Type B pancreatic cell (in vitro differentiated cells): ENCODE measurements around the gene LCN6. TPM values are rescaled to one million over a fixed set of nuclear protein-coding genes. Genes with fewer than 3 reads are reported as not detected.

Experiments
- DNase-seq: peaks from one replicate; pipeline ENCODE4 v3.0.0; 2021; ENCODE audit warnings: mixed read lengths; ENCODE audit not compliant: unreplicated experiment; ENCODE audit errors: extremely low spot score
- H3K27ac Mint-ChIP-seq: 2 replicates; pipeline ENCODE4 v1.8.0; 2021; ENCODE audit warnings: mild to moderate bottlenecking, mixed read lengths
- H3K27me3 Mint-ChIP-seq: 2 replicates; pipeline ENCODE4 v1.8.0; 2021; ENCODE audit warnings: mixed read lengths
- H3K36me3 Mint-ChIP-seq: 2 replicates; pipeline ENCODE4 v1.8.0; 2021; ENCODE audit warnings: mixed read lengths
- H3K4me1 Mint-ChIP-seq: one replicate; pipeline ENCODE4 v1.8.0; 2021; ENCODE audit warnings: mixed read lengths; ENCODE audit not compliant: unreplicated experiment
- H3K4me3 Mint-ChIP-seq: 2 replicates; pipeline ENCODE4 v1.8.0; 2021; ENCODE audit warnings: mild to moderate bottlenecking, mixed read lengths
- H3K9me3 Mint-ChIP-seq: 2 replicates; pipeline ENCODE4 v1.8.0; 2021; ENCODE audit warnings: mixed read lengths
- total RNA-seq: library from RNA; stranded (reverse); gene quantifications from 2 replicates; pipeline ENCODE4 v1.2.1, GENCODE V29; 2021; ENCODE audit warnings: low replicate concordance
- TF ChIP-seq, protein P1 (sequence below): fragments of 200-600 bp; sonication (generic); conservative IDR thresholded peaks from 2 replicates; pipeline ENCODE4 v1.5.0; 2021; ENCODE audit warnings: antibody characterized with exemption, mild to moderate bottlenecking

The LCN6 gene
- total RNA-seq, 1 donor from 2014 or later = not detected

- H3K27me3 Mint-ChIP-seq = peaks cover 5% of the 10 kb centered on the region
- TF ChIP-seq, protein P1, sequence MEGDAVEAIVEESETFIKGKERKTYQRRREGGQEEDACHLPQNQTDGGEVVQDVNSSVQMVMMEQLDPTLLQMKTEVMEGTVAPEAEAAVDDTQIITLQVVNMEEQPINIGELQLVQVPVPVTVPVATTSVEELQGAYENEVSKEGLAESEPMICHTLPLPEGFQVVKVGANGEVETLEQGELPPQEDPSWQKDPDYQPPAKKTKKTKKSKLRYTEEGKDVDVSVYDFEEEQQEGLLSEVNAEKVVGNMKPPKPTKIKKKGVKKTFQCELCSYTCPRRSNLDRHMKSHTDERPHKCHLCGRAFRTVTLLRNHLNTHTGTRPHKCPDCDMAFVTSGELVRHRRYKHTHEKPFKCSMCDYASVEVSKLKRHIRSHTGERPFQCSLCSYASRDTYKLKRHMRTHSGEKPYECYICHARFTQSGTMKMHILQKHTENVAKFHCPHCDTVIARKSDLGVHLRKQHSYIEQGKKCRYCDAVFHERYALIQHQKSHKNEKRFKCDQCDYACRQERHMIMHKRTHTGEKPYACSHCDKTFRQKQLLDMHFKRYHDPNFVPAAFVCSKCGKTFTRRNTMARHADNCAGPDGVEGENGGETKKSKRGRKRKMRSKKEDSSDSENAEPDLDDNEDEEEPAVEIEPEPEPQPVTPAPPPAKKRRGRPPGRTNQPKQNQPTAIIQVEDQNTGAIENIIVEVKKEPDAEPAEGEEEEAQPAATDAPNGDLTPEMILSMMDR = peak; percentile 69
- DNase-seq = no peak
- peaks cover 23% of the 10 kb centered on the region for H3K36me3 Mint-ChIP-seq
- peak overlapping the region; percentile 96 for H3K27ac Mint-ChIP-seq
- H3K4me1 Mint-ChIP-seq = peaks cover 20% of the 10 kb centered on the region
- peak overlapping the region; percentile 99 for H3K4me3 Mint-ChIP-seq
- no peaks in the 10 kb centered on the region for H3K9me3 Mint-ChIP-seq
These were observed 21.6 kb downstream of the LCN6 start for GRCh38 chr9:136726631-136727191.

DNA sequence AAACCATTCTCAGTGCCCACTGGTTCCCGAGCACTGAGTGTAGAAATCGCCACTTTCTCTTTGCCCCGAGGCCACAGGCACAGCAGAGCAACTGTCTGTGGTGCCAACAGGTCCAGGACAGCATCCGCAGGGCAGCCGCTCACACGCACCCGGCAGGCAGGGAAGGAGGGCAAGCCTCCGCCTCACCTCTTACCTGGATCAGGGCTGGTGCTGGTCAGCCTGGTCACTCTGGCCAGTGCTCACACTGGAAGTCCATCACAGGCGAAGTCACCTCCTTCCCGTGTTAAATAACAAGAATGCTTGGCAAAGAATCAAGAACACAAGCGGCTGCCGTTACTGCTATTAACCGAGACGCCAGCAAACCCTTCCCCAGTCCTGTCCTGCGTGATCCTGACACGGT, 22.2 kb downstream of the LCN6 start:
- TF ChIP-seq, protein P1 = no peak
- peak overlapping the region; percentile 96 for H3K27ac Mint-ChIP-seq
- H3K4me1 Mint-ChIP-seq = peaks cover 23% of the 10 kb centered on the region
- no peaks in the 10 kb centered on the region for H3K9me3 Mint-ChIP-seq
- peaks cover 5% of the 10 kb centered on the region for H3K27me3 Mint-ChIP-seq
- H3K36me3 Mint-ChIP-seq = peaks cover 26% of the 10 kb centered on the region
- peak overlapping the region; percentile 99 for H3K4me3 Mint-ChIP-seq
- no peak for DNase-seq

- H3K27me3 Mint-ChIP-seq = peaks cover 5% of the 10 kb centered on the region
- H3K27ac Mint-ChIP-seq = peak overlapping the region; percentile 96
- DNase-seq = no peak
- H3K4me1 Mint-ChIP-seq = peaks cover 25% of the 10 kb centered on the region
- peaks cover 27% of the 10 kb centered on the region for H3K36me3 Mint-ChIP-seq
- H3K4me3 Mint-ChIP-seq = peak overlapping the region; percentile 99
- no peaks in the 10 kb centered on the region for H3K9me3 Mint-ChIP-seq
- TF ChIP-seq, protein P1 = no peak
These were observed 22.7 kb downstream of the LCN6 start for GRCh38 chr9:136725612-136726011.

GRCh38 chr9:136724772-136725171, 23.6 kb downstream of the LCN6 start:
- H3K27me3 Mint-ChIP-seq = peaks cover 5% of the 10 kb centered on the region
- H3K4me1 Mint-ChIP-seq = peaks cover 24% of the 10 kb centered on the region
- H3K9me3 Mint-ChIP-seq = no peaks in the 10 kb centered on the region
- no peak overlapping the region for H3K4me3 Mint-ChIP-seq
- TF ChIP-seq, protein P1 = no peak
- no peak for DNase-seq
- H3K36me3 Mint-ChIP-seq = peaks cover 27% of the 10 kb centered on the region
- H3K27ac Mint-ChIP-seq = peak overlapping the region; percentile 53

DNA sequence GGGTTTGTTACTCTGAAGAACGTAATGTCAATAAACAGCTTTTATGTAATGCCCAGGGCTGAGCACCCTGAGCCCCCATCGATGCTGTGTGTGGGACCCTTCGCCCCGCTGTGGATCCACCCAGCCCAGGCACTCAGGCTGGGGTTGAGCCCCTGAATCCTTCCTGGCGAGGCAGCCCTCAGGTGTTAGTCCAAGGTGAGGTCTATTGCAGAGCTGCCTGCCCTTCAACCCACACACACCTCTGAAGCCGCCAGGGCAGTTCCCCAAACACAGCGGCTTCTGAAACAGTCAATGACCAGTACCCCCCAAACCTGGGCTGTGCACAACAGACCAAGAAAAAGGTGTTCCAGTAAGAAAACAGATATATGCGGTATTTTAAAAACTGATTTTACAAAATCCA, 24.3 kb downstream of the LCN6 start:
- peaks cover 20% of the 10 kb centered on the region for H3K4me1 Mint-ChIP-seq

More for the DNA sequence above, 24.3 kb downstream of the LCN6 start:
- TF ChIP-seq, protein P1 = no peak
- Mint-ChIP-seq H3K27ac (peak overlapping the region; percentile 53), H3K27me3 (peaks cover 5% of the 10 kb centered on the region), H3K9me3 (no peaks in the 10 kb centered on the region), H3K36me3 (peaks cover 27% of the 10 kb centered on the region), H3K4me3 (no peak overlapping the region)
- DNase-seq = no peak
